Adrenal gland (tissue), 12 donors: ENCODE results near the gene GPR62. TPM values are rescaled to one million over a fixed set of nuclear protein-coding genes. Genes with fewer than 3 reads are reported as not detected.

ENCODE experiments used
- DNase-seq, 7 donors: peaks; one replicate each; pipeline ENCODE4 v3.0.0-alpha.2; 2019 to 2020
- H3K27ac ChIP-seq, 5 donors: fragments of 200-600 bp; sonication (generic) in 4 of 5; 1 replicate in 3 of 5; 2 replicates in 2 of 5; pipeline versions ENCODE4 v1.5.1 to v1.8.0; 2016 to 2020; ENCODE audit warnings: mild to moderate bottlenecking in 1 of 5
- H3K27me3 ChIP-seq: fragments of 200-600 bp; 2 replicates; pipeline ENCODE4 v1.8.0; 2021
- H3K36me3 ChIP-seq, 2 donors: fragments of 200-600 bp; replicated peaks in 1 of 2; 1 replicate in 1 of 2; 2 replicates in 1 of 2; pipeline versions ENCODE4 v1.5.1 to v1.8.0; 2018 to 2022
- H3K4me1 ChIP-seq, 2 donors: fragments of 200-600 bp; replicated peaks in 1 of 2; 1 replicate in 1 of 2; 2 replicates in 1 of 2; pipeline versions ENCODE4 v1.5.1 to v1.8.0; 2018 to 2021
- H3K4me3 ChIP-seq, 4 donors: fragments of 200-600 bp; sonication (generic) in 3 of 4; one replicate each; pipeline ENCODE4 v1.5.1; 2016 to 2018
- H3K9me3 ChIP-seq, 3 donors: fragments of 200-600 bp; sonication (generic) in 1 of 3; replicated peaks in 1 of 3; 1 replicate in 2 of 3; 2 replicates in 1 of 3; pipeline versions ENCODE4 v1.5.1 to v1.8.0; 2016 to 2021
- CTCF ChIP-seq, 6 experiments: fragments of 450-650 bp in 4 of 6; fragments of 200-600 bp in 2 of 6; sonication (generic) in 1 of 6; IDR thresholded peaks; 1 replicate in 5 of 6; 2 replicates in 1 of 6; pipeline versions ENCODE4 v1.5.1 to v1.8.0; 2016 to 2021; ENCODE audit warnings: antibody characterized with exemption in 6 of 6, mild to moderate bottlenecking in 2 of 6, moderate library complexity in 1 of 6
- POLR2A ChIP-seq, 2 donors: fragments of 450-650 bp; IDR thresholded peaks; one replicate each; pipeline ENCODE4 v1.6.1; 2017; ENCODE audit warnings: antibody characterized with exemption in 2 of 2, mild to moderate bottlenecking in 2 of 2, moderate library complexity in 1 of 2
- WGBS, 4 donors: extraction: QIAGEN DNeasy Blood & Tissue Kit in 2 of 4; methylation state at CpG; one replicate each; pipeline versions ENCODE4 v1.1.5 to v1.1.7; 2013 to 2017; 5-methylcytosine and 5-hydroxymethylcytosine counted together
- intact Hi-C, 2 donors: fragments of 100-400 bp; cut with DNase I; formaldehyde crosslinking; loops; one replicate each; pipeline versions ENCODE4 v1.14.1 to v1.15.0; 2022 to 2023
- polyA plus RNA-seq, 3 donors: library from polyadenylated mRNA; stranded (reverse); fragments of 200-250 nt in 2 of 3; fragments of 350-450 nt in 1 of 3; fragmentation: Illumina TruSeq in 1 of 3; extraction: RNeasy Lipid Tissue Mini Kit (QIAGEN cat#74804) in 1 of 3; gene quantifications; one replicate each; pipeline ENCODE4 v1.2.3, GENCODE V29; 2013 to 2014
- total RNA-seq, 9 donors: library from RNA; depleted of rRNA in 4 of 9; stranded (reverse); fragments of >200 nt in 4 of 9; fragments of 120-200 nt in 1 of 9; fragmentation: NEBNext Ultra II Directional in 1 of 9; extraction: Animal tissue kit (Norgen Biotek cat#: 25700) in 1 of 9; gene quantifications; one replicate each; pipeline versions ENCODE4 v1.1.0 to v1.2.4, GENCODE V29; 2013 to 2023
- donor health status: healthy with polysubstance abuse.
- donor health status: Bipolar disorder and iron deficiency.
- donor health status: DM: yes; HTN: yes; CAD: no.
- donor health status: DM: no; HTN: no; CAD: no.
- donor health status: DM: no; HTN: no; CAD: no.
- donor health status: DM: yes; HTN: yes; CAD: no.

GPR62 gene
- total and polyA plus RNA-seq, 12 donors, result 0.13 to 0.83 (median 0.35) TPM; not detected in 2

- Histone ChIP-seq H3K9me3 (no peaks in the 10 kb centered on the region), H3K4me1 (no peaks in the 10 kb centered on the region), H3K36me3 (peaks cover 0 to 19% of the 10 kb centered on the region in 2 donors), H3K27me3 (no peaks in the 10 kb centered on the region), H3K4me3 (no peak overlapping the region), H3K27ac (no peak overlapping the region)
- DNase-seq, result no peak
- intact Hi-C loops, result no loop called here
- no peak for TF ChIP-seq POLR2A (IDR thresholded peaks at IDR 0.05)
- no peak for TF ChIP-seq CTCF (IDR thresholded peaks at IDR 0.05)
- 63 to 70% (median 66%) methylated on average over 5 of the region's 5 CpGs for WGBS, 4 donors
Observed at GRCh38 chr3:51929420-51930003, 25.7 kb upstream of the GPR62 start.

- no peak for DNase-seq
- intact Hi-C loops, result no loop called here
Observed at GRCh38 chr3:51930439-51930838, 24.7 kb upstream of the GPR62 start.

GRCh38 chr3:51931756-51932155, 23.4 kb upstream of the GPR62 start:
- H3K4me3 ChIP-seq, result no peak overlapping the region
- no peak for TF ChIP-seq CTCF (IDR thresholded peaks at IDR 0.05)
- TF ChIP-seq POLR2A (IDR thresholded peaks at IDR 0.05), result no peak
- no peak for DNase-seq
- H3K27me3 ChIP-seq, result no peaks in the 10 kb centered on the region
- intact Hi-C loops, result no loop called here
- H3K4me1 ChIP-seq, result no peaks in the 10 kb centered on the region
- H3K9me3 ChIP-seq, result no peaks in the 10 kb centered on the region
- WGBS, 4 donors, result 82 to 100% (median 95%) methylated on average over 6 of the region's 6 CpGs
- no peak overlapping the region for H3K27ac ChIP-seq
- peaks cover 0 to 41% of the 10 kb centered on the region in 2 donors for H3K36me3 ChIP-seq

More at GRCh38 chr3:51930439-51930838, 24.7 kb upstream of the GPR62 start:
- 89 to 100% (median 100%) methylated on average over 1 of the region's 1 CpG for WGBS, 4 donors
- Histone ChIP-seq H3K9me3 (no peaks in the 10 kb centered on the region), H3K36me3 (peaks cover 0 to 28% of the 10 kb centered on the region in 2 donors), H3K27ac (no peak overlapping the region), H3K4me1 (no peaks in the 10 kb centered on the region), H3K4me3 (no peak overlapping the region), H3K27me3 (no peaks in the 10 kb centered on the region)
- TF ChIP-seq POLR2A (IDR thresholded peaks at IDR 0.05), result no peak
- no peak for TF ChIP-seq CTCF (IDR thresholded peaks at IDR 0.05)

GRCh38 chr3:51932471-51933370, 22.5 kb upstream of the GPR62 start:
- WGBS, 4 donors, result 91 to 95% (median 93%) methylated on average over 10 to 15 of the region's 15 CpGs
- peaks cover 0 to 51% of the 10 kb centered on the region in 2 donors for H3K36me3 ChIP-seq
- no peaks in the 10 kb centered on the region for H3K9me3 ChIP-seq
- no peaks in the 10 kb centered on the region for H3K27me3 ChIP-seq
- H3K4me3 ChIP-seq, result no peak overlapping the region
- no peaks in the 10 kb centered on the region for H3K4me1 ChIP-seq
- DNase-seq, result no peak
- intact Hi-C loops, result no loop called here
- no peak overlapping the region for H3K27ac ChIP-seq
- TF ChIP-seq POLR2A (IDR thresholded peaks at IDR 0.05) (no peak), CTCF (IDR thresholded peaks at IDR 0.05) (no peak)
